T-helper 9 cell (primary cell): ENCODE data around the gene CFAP20.
"Not testable (repeated sequence)": the region's sequence is repeated elsewhere in the genome, so short reads cannot be mapped to it uniquely, and the experiment has no call there.

Source experiments
- DNase-seq: peaks from one replicate; pipeline ENCODE4 v3.0.0-alpha.2; 2020

CFAP20 gene

DNA sequence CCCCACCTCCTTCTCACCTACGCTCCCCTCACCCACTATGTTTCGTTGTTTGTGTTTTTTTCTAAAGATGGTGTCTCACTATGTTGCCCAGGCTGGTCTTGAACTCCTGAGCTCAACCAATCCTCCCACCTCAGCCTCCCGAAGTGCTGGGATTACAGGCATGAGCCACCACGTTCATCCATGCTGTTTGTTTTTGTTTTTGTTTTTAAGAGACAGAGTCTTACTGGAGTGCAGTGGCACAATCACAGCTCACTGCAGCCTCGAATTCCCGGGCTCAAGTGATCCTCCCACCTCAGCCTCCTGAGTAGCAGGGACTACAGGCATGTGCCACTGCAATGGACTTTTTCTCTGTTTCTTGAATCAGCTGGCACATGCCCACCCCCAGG is 33.6 kb downstream of the CFAP20 start:
- not testable (repeated sequence) for DNase-seq

- DNase-seq: no peak
Observed at GRCh38 chr16:58094791-58095574, 34.2 kb downstream of the CFAP20 start.

GRCh38 chr16:58094026-58094425 is 35.2 kb downstream of the CFAP20 start:
- no peak for DNase-seq

DNA sequence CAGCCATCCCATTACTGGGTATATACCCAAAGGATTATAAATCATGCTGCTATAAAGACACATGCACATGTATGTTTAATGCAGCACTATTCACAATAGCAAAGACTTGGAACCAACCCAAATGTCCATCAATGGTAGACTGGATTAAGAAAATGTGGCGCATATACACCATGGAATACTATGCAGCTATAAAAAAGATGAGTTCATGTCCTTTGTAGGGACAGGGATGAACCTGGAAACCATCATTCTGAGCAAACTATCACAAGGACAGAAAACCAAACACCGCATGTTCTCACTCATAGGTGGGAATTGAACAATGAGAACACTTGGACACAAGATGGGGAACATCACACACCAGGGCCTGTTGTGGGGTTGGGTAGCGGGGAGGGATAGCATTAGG is 38.8 kb downstream of the CFAP20 start:
- DNase-seq: not testable (repeated sequence)

- DNase-seq: no peak
Observed at GRCh38 chr16:58088091-58088490, 41.1 kb downstream of the CFAP20 start.

DNA sequence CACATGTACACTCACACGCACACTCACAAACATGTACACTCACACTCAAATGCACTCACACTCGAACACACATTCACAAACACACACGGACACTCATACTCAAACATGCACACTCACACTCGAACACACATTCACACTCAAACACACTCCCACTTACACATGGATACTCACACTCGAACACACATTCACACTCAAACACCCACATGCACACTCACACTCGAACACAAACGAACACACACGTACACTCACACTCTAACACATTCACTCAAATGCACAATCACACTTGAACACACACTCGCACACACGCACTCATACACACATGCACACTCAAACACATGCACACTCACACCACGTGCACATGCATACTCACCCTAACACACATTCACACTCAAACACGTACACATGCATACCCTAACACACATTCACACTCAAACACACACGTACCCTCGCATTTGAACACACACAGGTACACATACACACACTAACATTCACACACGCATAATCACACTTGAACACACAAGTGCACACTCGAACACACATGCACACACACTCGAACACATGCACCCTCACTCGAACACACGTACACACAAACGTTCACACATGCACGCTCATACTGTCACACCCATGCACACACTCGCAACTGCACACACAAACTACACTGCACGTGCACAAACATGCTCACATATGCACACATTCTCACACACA is 41.8 kb downstream of the CFAP20 start:
- DNase-seq: no peak

DNA sequence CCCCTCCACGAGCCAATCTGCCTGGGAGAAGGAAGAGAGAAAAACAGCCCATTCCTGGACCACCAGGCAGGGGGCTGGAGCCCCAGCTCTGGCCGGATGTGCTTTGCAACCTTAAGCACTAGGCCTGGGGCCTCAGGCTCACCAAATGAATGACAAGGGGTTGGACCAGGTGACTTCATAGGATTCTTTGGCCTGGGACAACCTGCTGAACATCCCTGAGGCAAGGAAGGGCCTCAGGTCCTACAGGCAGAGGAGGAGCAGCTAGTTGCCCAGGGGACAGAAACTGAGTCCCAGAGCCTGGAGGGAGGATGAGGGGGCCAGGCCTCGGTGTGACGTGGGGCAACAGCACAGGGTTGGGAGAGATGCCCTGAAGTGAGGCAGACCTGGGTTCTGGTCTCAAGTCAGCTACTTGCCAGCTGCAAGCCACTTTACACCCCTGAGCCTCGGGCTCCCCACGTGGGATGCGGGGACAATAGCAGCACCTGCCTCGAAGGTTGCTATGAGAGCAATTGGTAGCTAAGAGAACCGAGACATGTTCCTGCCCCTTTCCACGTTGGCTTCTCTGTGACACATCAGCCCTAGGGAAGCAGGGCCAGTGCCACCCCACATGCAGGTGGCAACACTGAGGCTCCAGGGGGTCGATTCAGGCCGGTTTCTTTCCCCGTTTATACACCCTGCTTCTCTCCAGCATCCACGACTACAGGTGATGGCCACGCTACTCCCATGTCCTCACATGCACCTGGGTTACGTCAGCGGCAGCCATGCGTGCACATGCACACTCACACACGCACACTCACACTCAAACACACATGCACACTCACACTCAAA is 42.6 kb downstream of the CFAP20 start:
- DNase-seq: no peak

DNA sequence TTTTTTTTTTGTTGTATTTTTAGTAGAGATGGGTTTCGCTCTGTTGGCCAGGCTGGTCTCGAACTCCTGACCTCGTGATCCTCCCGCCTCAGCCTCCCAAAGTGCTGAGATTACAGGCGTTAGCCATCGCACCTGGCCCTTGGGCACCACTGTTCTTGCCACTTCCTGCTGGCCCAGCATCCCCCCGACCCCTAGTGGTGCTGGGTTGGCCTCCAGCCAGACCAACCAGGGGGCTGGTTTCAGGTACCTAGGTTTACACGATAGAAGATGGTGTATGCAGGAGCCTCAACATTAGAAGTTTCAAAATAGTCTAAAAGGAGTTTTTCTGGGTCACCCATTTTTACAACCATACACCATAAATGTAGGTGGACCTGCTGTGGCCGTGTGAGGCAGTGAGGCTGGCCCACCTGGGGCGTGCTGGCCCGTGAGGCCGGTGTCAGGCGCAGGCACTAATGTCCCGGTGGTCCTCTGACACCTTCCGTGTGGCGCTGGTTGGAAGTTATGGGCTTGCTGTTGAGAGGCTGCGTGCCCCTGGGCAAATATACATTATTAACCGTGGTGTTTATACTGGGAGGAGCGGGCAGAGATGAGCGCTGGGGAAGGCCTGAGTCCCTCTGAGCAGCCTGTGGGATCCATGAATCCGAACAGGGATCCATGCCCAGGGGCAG is 43.5 kb downstream of the CFAP20 start:
- no peak for DNase-seq

GRCh38 chr16:58085171-58085570 is 44.0 kb downstream of the CFAP20 start:
- DNase-seq: no peak

GRCh38 chr16:58084635-58085034 is 44.5 kb downstream of the CFAP20 start:
- no peak for DNase-seq

- DNase-seq: no peak
Observed at GRCh38 chr16:58082381-58082780, 46.8 kb downstream of the CFAP20 start.

- DNase-seq: not testable (repeated sequence)
Observed at GRCh38 chr16:58080657-58081056, 48.5 kb downstream of the CFAP20 start.

- DNase-seq: no peak
Observed at GRCh38 chr16:58077796-58078195, 51.4 kb downstream of the CFAP20 start.

DNA sequence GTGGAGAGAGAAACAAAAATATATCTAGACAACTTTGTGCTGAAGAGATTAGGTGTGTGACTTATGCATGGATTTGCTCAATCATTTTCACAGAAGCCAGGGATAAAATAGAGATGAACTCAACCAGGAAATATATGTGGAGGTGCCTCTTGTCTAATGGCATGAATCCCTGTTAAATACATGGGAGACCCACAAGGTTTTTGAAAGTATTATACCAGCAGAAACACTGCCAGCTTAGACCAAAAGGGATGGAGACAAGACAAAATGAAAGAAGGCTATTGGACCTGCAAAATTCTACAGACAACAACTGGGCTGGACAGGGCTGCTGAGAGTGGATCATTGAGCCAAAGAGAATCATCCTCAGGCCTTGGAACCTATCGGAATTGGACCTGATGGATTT is 52.7 kb downstream of the CFAP20 start:
- no peak for DNase-seq

- DNase-seq: no peak
Observed at GRCh38 chr16:58074657-58075056, 54.5 kb downstream of the CFAP20 start.

- DNase-seq: not testable (repeated sequence)
Observed at GRCh38 chr16:58073086-58073485, 56.1 kb downstream of the CFAP20 start.

DNA sequence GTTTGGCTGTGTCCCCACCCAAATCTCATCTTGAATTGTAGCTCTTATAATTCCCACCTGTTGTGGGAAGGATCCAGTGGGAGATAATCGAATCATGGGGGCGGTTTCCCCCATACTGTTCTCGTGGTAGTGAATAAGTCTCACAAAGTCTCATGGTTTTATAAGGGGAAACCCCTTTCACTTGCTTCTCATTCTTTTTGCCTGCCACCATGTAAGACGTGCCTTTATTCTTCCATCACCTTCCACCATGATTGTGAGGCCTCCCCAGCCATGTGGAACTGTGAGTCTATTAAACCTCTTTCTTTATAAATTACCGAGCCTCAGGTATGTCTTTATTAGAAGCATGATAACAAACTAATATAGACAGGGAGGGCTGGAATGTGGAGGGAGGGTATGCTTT is 57.0 kb downstream of the CFAP20 start:
- not testable (repeated sequence) for DNase-seq

DNA sequence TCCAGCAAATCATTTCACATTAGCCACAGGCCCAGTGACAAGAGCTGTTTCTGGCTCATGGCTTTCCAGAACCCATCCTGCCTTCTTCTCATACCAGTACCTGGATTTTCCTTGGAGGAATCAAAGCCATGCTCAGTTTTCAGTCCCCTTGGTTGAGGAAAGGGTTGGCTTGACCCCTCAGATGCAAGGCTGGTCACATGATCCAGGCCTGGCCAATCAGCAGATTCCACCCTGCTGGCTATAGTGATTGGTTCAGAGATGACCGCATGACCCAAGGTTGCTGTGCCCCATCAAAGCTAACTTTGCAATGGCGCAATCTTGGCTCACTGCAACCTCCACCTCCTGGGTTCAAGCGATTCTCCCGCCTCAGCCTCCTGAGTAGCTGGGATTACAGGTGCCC is 58.6 kb downstream of the CFAP20 start:
- DNase-seq: no peak
